Neural progenitor cell (in vitro differentiated cells): ENCODE data around the gene ANO8. TPM values are rescaled to one million over a fixed set of nuclear protein-coding genes. Genes with fewer than 3 reads are reported as not detected.

Experiments
- DNase-seq: peaks from one replicate; pipeline ENCODE4 v3.0.0-alpha.2; 2016; ENCODE audit warnings: low spot score
- H2AFZ ChIP-seq: fragments of 200-600 bp; sonication (generic); replicated peaks from 2 replicates; pipeline ENCODE4 v1.6.1; 2016; ENCODE audit warnings: antibody characterized with exemption
- H3F3A ChIP-seq: fragments of 200-600 bp; sonication (generic); 2 replicates; pipeline ENCODE4 v1.6.1; 2016; ENCODE audit warnings: antibody characterized with exemption, low read depth
- H3K27ac ChIP-seq: fragments of 200-600 bp; sonication (generic); 2 replicates; pipeline ENCODE4 v1.5.1; 2016; ENCODE audit warnings: mild to moderate bottlenecking
- H3K27me3 ChIP-seq: fragments of 200-600 bp; sonication (generic); 2 replicates; pipeline ENCODE4 v1.6.1; 2016; ENCODE audit warnings: mild to moderate bottlenecking, moderate library complexity
- H3K36me3 ChIP-seq: fragments of 200-600 bp; sonication (generic); 2 replicates; pipeline ENCODE4 v1.5.1; 2016
- H3K4me1 ChIP-seq: fragments of 200-600 bp; sonication (generic); 2 replicates; pipeline ENCODE4 v1.6.1; 2016; ENCODE audit warnings: mixed run types
- H3K4me2 ChIP-seq: fragments of 200-600 bp; sonication (generic); 2 replicates; pipeline ENCODE4 v1.6.1; 2016
- H3K4me3 ChIP-seq: fragments of 200-600 bp; sonication (generic); 2 replicates; pipeline ENCODE4 v1.5.1; 2016
- H3K79me2 ChIP-seq: fragments of 200-600 bp; sonication (generic); 2 replicates; pipeline ENCODE4 v1.6.1; 2016; ENCODE audit warnings: low read depth
- H3K9ac ChIP-seq: fragments of 200-600 bp; sonication (generic); 2 replicates; pipeline ENCODE4 v1.6.1; 2016
- H3K9me3 ChIP-seq: fragments of 200-600 bp; sonication (generic); 2 replicates; pipeline ENCODE4 v1.5.1; 2016; ENCODE audit warnings: low read depth
- H4K20me1 ChIP-seq: fragments of 200-600 bp; sonication (generic); 2 replicates; pipeline ENCODE4 v1.6.1; 2016; ENCODE audit warnings: low read depth
- H3K27ac Mint-ChIP-seq: 3 replicates; pipeline ENCODE4 v1.8.0; 2021; ENCODE audit warnings: mixed read lengths
- H3K27me3 Mint-ChIP-seq: 2 replicates; pipeline ENCODE4 v1.8.0; 2022; ENCODE audit warnings: low read depth, mild to moderate bottlenecking, inconsistent platforms, moderate library complexity, mixed read lengths; ENCODE audit not compliant: insufficient read depth
- H3K36me3 Mint-ChIP-seq: 3 replicates; pipeline ENCODE4 v1.8.0; 2021; ENCODE audit warnings: mixed read lengths
- H3K4me1 Mint-ChIP-seq: 3 replicates; pipeline ENCODE4 v1.8.0; 2021; ENCODE audit warnings: mixed read lengths
- H3K4me3 Mint-ChIP-seq: 3 replicates; pipeline ENCODE4 v1.8.0; 2021; ENCODE audit warnings: mild to moderate bottlenecking, moderate library complexity, mixed read lengths
- H3K9me3 Mint-ChIP-seq: 3 replicates; pipeline ENCODE4 v1.8.0; 2020; ENCODE audit warnings: mixed read lengths
- CTCF ChIP-seq: fragments of 200-600 bp; sonication (generic); IDR thresholded peaks from 2 replicates; pipeline ENCODE4 v1.5.1; 2017; ENCODE audit warnings: antibody characterized with exemption, mild to moderate bottlenecking
- EZH2 ChIP-seq: fragments of 200-600 bp; sonication (generic); IDR thresholded peaks from 2 replicates; pipeline ENCODE4 v1.6.1; 2017; ENCODE audit warnings: antibody characterized with exemption, mild to moderate bottlenecking, moderate library complexity
- EZH2phosphoT487 ChIP-seq: fragments of 200-600 bp; sonication (generic); IDR thresholded peaks from 2 replicates; pipeline ENCODE4 v1.6.1; 2017; ENCODE audit warnings: antibody characterized with exemption
- total RNA-seq: library from RNA; depleted of rRNA; stranded (reverse); fragments of >200 nt; gene quantifications from 2 replicates; pipeline ENCODE4 v1.2.3, GENCODE V29; 2015; ENCODE audit warnings: low replicate concordance

Gene ANO8
- total RNA-seq, 1 donor from 2014 or later: 11.4 TPM

- Histone ChIP-seq H3F3A (peaks cover 9% of the 10 kb centered on the region), H3K27ac (no peak overlapping the region), H2AFZ (no peak overlapping the region), H3K4me3 (no peak overlapping the region), H3K9me3 (no peaks in the 10 kb centered on the region), H3K4me1 (peaks cover 3% of the 10 kb centered on the region), H4K20me1 (no peaks in the 10 kb centered on the region), H3K9ac (no peak overlapping the region), H3K27me3 (no peaks in the 10 kb centered on the region), H3K4me2 (no peak overlapping the region), H3K36me3 (no peaks in the 10 kb centered on the region), H3K79me2 (no peaks in the 10 kb centered on the region)
- Mint-ChIP-seq H3K27me3 (no peaks in the 10 kb centered on the region), H3K36me3 (no peaks in the 10 kb centered on the region), H3K4me3 (no peak overlapping the region), H3K4me1 (peaks cover 17% of the 10 kb centered on the region), H3K9me3 (peaks cover 7% of the 10 kb centered on the region), H3K27ac (no peak overlapping the region)
- DNase-seq: peak; percentile 75
- TF ChIP-seq EZH2: no peak
- no peak for TF ChIP-seq CTCF
Measured at GRCh38 chr19:17379221-17379631, 44.6 kb upstream of the ANO8 start.

- H3K36me3 Mint-ChIP-seq: no peaks in the 10 kb centered on the region
- H3K9me3 ChIP-seq: no peaks in the 10 kb centered on the region
- no peak overlapping the region for H3K9ac ChIP-seq
- H3K27me3 Mint-ChIP-seq: no peaks in the 10 kb centered on the region
- H3K27ac Mint-ChIP-seq: no peak overlapping the region
- H3K4me1 ChIP-seq: peaks cover 3% of the 10 kb centered on the region
- H2AFZ ChIP-seq: no peak overlapping the region
- no peaks in the 10 kb centered on the region for H4K20me1 ChIP-seq
- no peak overlapping the region for H3K4me3 ChIP-seq
- peaks cover 7% of the 10 kb centered on the region for H3K9me3 Mint-ChIP-seq
- peaks cover 17% of the 10 kb centered on the region for H3K4me1 Mint-ChIP-seq
- no peaks in the 10 kb centered on the region for H3K36me3 ChIP-seq
- no peak for TF ChIP-seq CTCF
- TF ChIP-seq EZH2phosphoT487: no peak
- no peak for TF ChIP-seq EZH2
- H3K27ac ChIP-seq: no peak overlapping the region
- no peaks in the 10 kb centered on the region for H3K27me3 ChIP-seq
- H3K4me3 Mint-ChIP-seq: no peak overlapping the region
- no peak for DNase-seq
- no peaks in the 10 kb centered on the region for H3K79me2 ChIP-seq
- H3F3A ChIP-seq: peaks cover 5% of the 10 kb centered on the region
- H3K4me2 ChIP-seq: no peak overlapping the region
Measured at GRCh38 chr19:17378271-17378670, 43.6 kb upstream of the ANO8 start.

GRCh38 chr19:17376935-17377600 lies 42.4 kb upstream of the ANO8 start, which contains the start of gene PLVAP:
Gene PLVAP (minus strand): TSS chr19:17377342. CDS start chr19:17377288, 54 bp downstream.
- peaks cover 3% of the 10 kb centered on the region for H3K4me1 ChIP-seq
- H3K36me3 Mint-ChIP-seq: no peaks in the 10 kb centered on the region
- no peaks in the 10 kb centered on the region for H3K27me3 ChIP-seq
- H3K4me3 ChIP-seq: no peak within 1 kb of the TSS
- no peaks in the 10 kb centered on the region for H3K79me2 ChIP-seq
- H3K27ac Mint-ChIP-seq: no peak within 1 kb of the TSS
- no peak for DNase-seq
- H3K9ac ChIP-seq: no peak within 1 kb of the TSS
- no peak within 1 kb of the TSS for H3K4me2 ChIP-seq
- TF ChIP-seq EZH2 (no peak), CTCF (no peak), EZH2phosphoT487 (no peak)
- H3K9me3 ChIP-seq: no peaks in the 10 kb centered on the region
- H4K20me1 ChIP-seq: no peaks in the 10 kb centered on the region
- H3F3A ChIP-seq: peaks cover 4% of the 10 kb centered on the region
- no peaks in the 10 kb centered on the region for H3K36me3 ChIP-seq
- H3K4me1 Mint-ChIP-seq: peaks cover 12% of the 10 kb centered on the region
- no peak within 1 kb of the TSS for H2AFZ ChIP-seq
- H3K27ac ChIP-seq: no peak within 1 kb of the TSS
- H3K4me3 Mint-ChIP-seq: no peak within 1 kb of the TSS
- peaks cover 7% of the 10 kb centered on the region for H3K9me3 Mint-ChIP-seq
- no peaks in the 10 kb centered on the region for H3K27me3 Mint-ChIP-seq
